ENCODE results near the gene XCL2. TPM values are rescaled to one million over a fixed set of nuclear protein-coding genes. Genes with fewer than 3 reads are reported as not detected.
"Not testable (repeated sequence)": the region's sequence is repeated elsewhere in the genome, so short reads cannot be mapped to it uniquely, and the experiment has no call there.

XCL2 gene
- total RNA-seq, 2 donors from 2014 or later = not detected

DNA sequence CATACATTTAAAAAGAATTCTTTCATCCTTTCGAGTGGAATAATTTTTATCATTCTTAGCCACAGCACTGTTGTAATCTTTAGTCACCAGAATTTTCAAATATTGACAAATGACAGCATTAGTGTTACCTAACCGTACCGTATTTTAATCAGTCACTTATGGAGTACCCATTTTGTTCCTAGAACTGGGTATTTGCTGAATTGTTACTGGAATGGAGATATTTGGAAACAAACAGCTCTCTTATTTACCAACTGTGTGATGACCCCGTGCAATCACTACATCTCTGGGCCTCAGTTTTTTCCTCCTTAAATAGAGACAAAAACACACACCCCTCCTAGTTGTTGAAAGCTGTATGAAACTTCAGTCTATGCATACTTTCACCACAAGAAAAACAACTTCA is 7.9 kb upstream of the XCL2 start:
- WGBS, 2 donors = 14 to 20% methylated on average over 4 of the region's 4 CpGs
- intact Hi-C loops (cut with DNase I) = no loop called here
- ATAC-seq = peak; percentile 90

DNA sequence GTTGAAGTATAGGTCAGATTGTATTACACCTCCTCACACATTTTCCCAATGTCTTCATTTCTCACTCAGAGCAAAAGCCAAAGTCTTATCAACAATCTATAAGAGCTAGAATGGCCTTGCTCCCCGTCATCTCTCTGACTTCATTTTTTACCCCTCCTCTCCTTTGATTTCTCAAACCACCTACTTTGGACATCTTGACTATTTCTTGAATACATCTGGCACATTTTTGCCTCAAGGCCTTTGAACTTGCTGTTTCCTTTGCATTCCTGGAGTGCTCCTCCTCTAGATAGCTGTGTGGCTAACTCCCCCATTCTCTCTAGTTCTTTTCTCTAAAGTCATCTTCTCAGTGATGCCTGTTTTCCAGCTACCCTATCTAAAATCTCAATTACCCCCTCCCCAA is 7.2 kb upstream of the XCL2 start:
- Histone ChIP-seq H3K4me3 (no peak overlapping the region), H3K36me3 (replicated peaks in 1 of 2; ENCODE audit: insufficient read depth in 1 of 2, low read depth in 2 of 2) (no peaks in the 10 kb centered on the region), H3K27ac (no peak overlapping the region), H3K27me3 (no peaks in the 10 kb centered on the region), H3K9me3 (no peaks in the 10 kb centered on the region), H3K4me1 (peaks cover 18% of the 10 kb centered on the region)
- 41 to 58% methylated on average over 1 of the region's 1 CpG for WGBS, 2 donors
- intact Hi-C loops (cut with DNase I) = no loop called here
- no peak for DNase-seq
- TF ChIP-seq POLR2A (IDR thresholded peaks at IDR 0.05) = no peak
- TF ChIP-seq, protein P1, sequence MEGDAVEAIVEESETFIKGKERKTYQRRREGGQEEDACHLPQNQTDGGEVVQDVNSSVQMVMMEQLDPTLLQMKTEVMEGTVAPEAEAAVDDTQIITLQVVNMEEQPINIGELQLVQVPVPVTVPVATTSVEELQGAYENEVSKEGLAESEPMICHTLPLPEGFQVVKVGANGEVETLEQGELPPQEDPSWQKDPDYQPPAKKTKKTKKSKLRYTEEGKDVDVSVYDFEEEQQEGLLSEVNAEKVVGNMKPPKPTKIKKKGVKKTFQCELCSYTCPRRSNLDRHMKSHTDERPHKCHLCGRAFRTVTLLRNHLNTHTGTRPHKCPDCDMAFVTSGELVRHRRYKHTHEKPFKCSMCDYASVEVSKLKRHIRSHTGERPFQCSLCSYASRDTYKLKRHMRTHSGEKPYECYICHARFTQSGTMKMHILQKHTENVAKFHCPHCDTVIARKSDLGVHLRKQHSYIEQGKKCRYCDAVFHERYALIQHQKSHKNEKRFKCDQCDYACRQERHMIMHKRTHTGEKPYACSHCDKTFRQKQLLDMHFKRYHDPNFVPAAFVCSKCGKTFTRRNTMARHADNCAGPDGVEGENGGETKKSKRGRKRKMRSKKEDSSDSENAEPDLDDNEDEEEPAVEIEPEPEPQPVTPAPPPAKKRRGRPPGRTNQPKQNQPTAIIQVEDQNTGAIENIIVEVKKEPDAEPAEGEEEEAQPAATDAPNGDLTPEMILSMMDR (IDR thresholded peaks at IDR 0.05) = no peak
- ATAC-seq = no peak

More for the DNA sequence above, 7.9 kb upstream of the XCL2 start:
- TF ChIP-seq POLR2A (IDR thresholded peaks at IDR 0.05) = no peak
- TF ChIP-seq, protein P1 (IDR thresholded peaks at IDR 0.05) = no peak
- Histone ChIP-seq H3K4me1 (peaks cover 18% of the 10 kb centered on the region), H3K4me3 (no peak overlapping the region), H3K36me3 (replicated peaks in 1 of 2; ENCODE audit: insufficient read depth in 1 of 2, low read depth in 2 of 2) (no peaks in the 10 kb centered on the region), H3K9me3 (no peaks in the 10 kb centered on the region), H3K27ac (no peak overlapping the region), H3K27me3 (no peaks in the 10 kb centered on the region)
- DNase-seq = no peak

DNA sequence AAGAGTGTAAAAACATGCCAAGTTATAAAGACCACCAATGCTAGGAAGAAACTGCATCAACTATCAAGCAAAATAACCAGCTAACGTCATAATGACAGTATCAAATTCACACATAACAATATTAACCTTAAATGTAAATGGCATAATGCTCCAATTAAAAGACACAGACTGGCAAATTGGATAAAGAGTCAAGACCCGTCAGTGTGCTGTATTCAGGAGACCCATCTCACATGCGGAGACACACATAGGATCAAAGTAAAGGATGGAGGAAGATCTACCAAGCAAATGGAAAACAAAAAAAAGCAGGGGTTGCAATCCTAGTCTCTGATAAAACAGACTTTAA is 2.7 kb upstream of the XCL2 start:
- 90 to 91% methylated on average over 3 of the region's 3 CpGs for WGBS, 2 donors
- H3K27me3 ChIP-seq; intact Hi-C loops (cut with DNase I); H3K4me3 ChIP-seq; ATAC-seq; H3K9me3 ChIP-seq; H3K4me1 ChIP-seq; DNase-seq; H3K36me3 ChIP-seq (replicated peaks in 1 of 2; ENCODE audit: insufficient read depth in 1 of 2, low read depth in 2 of 2); H3K27ac ChIP-seq: not testable (repeated sequence)

DNA sequence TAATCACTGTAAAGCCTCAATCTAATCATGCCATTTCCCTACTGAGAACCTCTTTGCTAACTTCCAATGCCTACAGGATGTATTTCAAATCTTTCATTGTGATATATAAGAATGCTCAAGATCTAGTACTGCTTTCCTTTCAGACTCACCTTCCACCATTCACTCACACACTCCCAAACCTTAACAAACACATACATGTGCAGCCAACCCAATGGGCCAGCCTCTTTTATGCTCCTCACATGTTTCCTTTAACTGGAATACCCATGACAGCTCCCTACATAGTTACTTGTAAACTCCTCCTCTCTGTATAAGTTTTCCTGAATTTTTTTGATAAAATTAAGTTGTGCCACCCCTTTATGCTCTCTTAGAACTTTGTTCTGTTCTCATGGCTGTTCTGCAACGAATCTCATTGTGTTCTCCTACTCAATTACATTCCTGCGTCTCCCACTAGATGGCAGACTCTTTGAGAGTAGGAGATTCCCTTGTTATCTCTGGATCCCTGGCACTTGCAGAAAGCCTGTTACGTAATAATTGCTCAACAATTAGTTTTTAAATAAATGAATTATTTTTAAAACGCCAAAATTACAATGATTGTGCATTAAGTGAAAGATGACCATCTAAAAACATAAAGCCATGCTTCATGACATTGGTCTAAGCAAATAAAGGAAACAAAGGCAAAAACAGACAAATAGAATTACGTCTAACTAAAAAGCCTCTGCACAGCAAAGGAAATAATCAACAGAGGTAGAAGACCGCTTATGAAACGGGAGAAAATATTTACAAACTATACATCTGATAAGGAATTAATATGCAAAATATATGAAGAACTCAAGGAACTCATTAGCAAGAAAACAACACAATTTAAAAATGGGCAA is 2.1 kb upstream of the XCL2 start:
- WGBS, 2 donors = 43 to 49% methylated on average over 7 of the region's 7 CpGs
- H3K36me3 ChIP-seq (replicated peaks in 1 of 2; ENCODE audit: insufficient read depth in 1 of 2, low read depth in 2 of 2); intact Hi-C loops (cut with DNase I); H3K4me1 ChIP-seq; H3K27me3 ChIP-seq; H3K9me3 ChIP-seq; H3K4me3 ChIP-seq; H3K27ac ChIP-seq: not testable (repeated sequence)
- TF ChIP-seq, protein P1 (IDR thresholded peaks at IDR 0.05) = peak in 5 of 7 experiments; percentile 8 to 68 (median 24)
- DNase-seq (peak in 2 of 4 donors; percentile 14 to 28), ATAC-seq (peak; percentile 62)

DNA sequence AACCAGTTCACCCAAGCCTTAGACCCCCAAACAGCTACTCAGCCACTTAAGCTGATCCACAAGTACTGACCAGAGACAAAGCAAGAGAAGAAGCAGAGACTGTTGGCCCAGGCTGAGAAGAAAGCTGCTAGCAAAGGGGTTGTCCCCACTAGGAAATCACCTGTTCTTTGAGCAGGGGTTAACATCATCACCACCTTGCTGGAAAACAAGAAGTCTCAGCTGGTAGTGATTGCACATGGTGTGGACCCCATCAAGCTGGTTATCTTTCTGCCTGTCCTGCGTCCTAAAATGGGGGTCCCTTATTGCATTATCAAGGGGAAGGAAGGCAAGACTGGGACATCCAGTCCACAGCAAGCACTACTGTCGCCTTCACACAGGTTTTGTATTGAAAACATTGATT is 819 bp downstream of the XCL2 start:
- intact Hi-C loops (cut with DNase I); ATAC-seq; H3K36me3 ChIP-seq (replicated peaks in 1 of 2; ENCODE audit: insufficient read depth in 1 of 2, low read depth in 2 of 2); H3K9me3 ChIP-seq; H3K4me1 ChIP-seq; H3K4me3 ChIP-seq; DNase-seq; H3K27ac ChIP-seq; H3K27me3 ChIP-seq: not testable (repeated sequence)
- WGBS, 2 donors = 73 to 90% methylated on average over 2 of the region's 2 CpGs

DNA sequence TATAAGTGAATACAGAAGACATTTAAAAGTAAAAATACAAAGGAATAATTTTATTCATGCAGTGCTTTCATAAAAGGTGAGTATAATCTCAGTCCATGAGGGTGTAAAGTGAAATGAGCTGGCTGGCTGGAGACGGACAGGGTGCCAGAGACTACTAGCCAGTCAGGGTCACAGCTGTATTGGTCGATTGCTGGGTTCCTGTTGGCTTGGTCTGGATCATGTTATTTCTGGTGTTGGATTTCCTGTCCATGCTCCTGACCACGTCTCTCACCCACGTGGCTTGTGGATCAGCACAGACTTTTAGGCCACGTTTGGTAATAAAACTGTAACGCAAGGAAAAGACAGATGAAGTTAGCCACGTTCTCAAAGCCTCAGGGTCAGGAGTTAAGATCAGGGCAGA is 3.0 kb downstream of the XCL2 start:
- H3K27me3 ChIP-seq; ATAC-seq; DNase-seq; H3K9me3 ChIP-seq; intact Hi-C loops (cut with DNase I); H3K4me1 ChIP-seq; H3K4me3 ChIP-seq; H3K36me3 ChIP-seq (replicated peaks in 1 of 2; ENCODE audit: insufficient read depth in 1 of 2, low read depth in 2 of 2); H3K27ac ChIP-seq: not testable (repeated sequence)
- 58 to 71% methylated on average over 7 of the region's 7 CpGs for WGBS, 2 donors
